Type B pancreatic cell (in vitro differentiated cells): Measurements from ENCODE around the gene PLXDC1. TPM values are rescaled to one million over a fixed set of nuclear protein-coding genes. Genes with fewer than 3 reads are reported as not detected.

ENCODE experiments used
- DNase-seq: peaks from one replicate; pipeline ENCODE4 v3.0.0; 2021; ENCODE audit warnings: mixed read lengths; ENCODE audit not compliant: unreplicated experiment; ENCODE audit errors: extremely low spot score
- H3K27ac Mint-ChIP-seq: 2 replicates; pipeline ENCODE4 v1.8.0; 2021; ENCODE audit warnings: mild to moderate bottlenecking, mixed read lengths
- H3K27me3 Mint-ChIP-seq: 2 replicates; pipeline ENCODE4 v1.8.0; 2021; ENCODE audit warnings: mixed read lengths
- H3K36me3 Mint-ChIP-seq: 2 replicates; pipeline ENCODE4 v1.8.0; 2021; ENCODE audit warnings: mixed read lengths
- H3K4me1 Mint-ChIP-seq: one replicate; pipeline ENCODE4 v1.8.0; 2021; ENCODE audit warnings: mixed read lengths; ENCODE audit not compliant: unreplicated experiment
- H3K4me3 Mint-ChIP-seq: 2 replicates; pipeline ENCODE4 v1.8.0; 2021; ENCODE audit warnings: mild to moderate bottlenecking, mixed read lengths
- H3K9me3 Mint-ChIP-seq: 2 replicates; pipeline ENCODE4 v1.8.0; 2021; ENCODE audit warnings: mixed read lengths
- long read RNA-seq: library from polyadenylated mRNA; unstranded; transcript quantifications from one replicate; pipeline ENCODE4 v2.0.0, GENCODE V29; 2020
- total RNA-seq: library from RNA; stranded (reverse); gene quantifications from 2 replicates; pipeline ENCODE4 v1.2.1, GENCODE V29; 2021; ENCODE audit warnings: low replicate concordance
- TF ChIP-seq, protein P1 (sequence below): fragments of 200-600 bp; sonication (generic); conservative IDR thresholded peaks from 2 replicates; pipeline ENCODE4 v1.5.0; 2021; ENCODE audit warnings: antibody characterized with exemption, mild to moderate bottlenecking

The PLXDC1 gene
- 1.7 and 5.0 TPM in 2 replicates for total RNA-seq
- long read RNA-seq, partial matches to known transcripts = 0 of 2 reads
- long read RNA-seq, other reads (novel, unspliced or antisense) = 2 of 2 reads

DNA sequence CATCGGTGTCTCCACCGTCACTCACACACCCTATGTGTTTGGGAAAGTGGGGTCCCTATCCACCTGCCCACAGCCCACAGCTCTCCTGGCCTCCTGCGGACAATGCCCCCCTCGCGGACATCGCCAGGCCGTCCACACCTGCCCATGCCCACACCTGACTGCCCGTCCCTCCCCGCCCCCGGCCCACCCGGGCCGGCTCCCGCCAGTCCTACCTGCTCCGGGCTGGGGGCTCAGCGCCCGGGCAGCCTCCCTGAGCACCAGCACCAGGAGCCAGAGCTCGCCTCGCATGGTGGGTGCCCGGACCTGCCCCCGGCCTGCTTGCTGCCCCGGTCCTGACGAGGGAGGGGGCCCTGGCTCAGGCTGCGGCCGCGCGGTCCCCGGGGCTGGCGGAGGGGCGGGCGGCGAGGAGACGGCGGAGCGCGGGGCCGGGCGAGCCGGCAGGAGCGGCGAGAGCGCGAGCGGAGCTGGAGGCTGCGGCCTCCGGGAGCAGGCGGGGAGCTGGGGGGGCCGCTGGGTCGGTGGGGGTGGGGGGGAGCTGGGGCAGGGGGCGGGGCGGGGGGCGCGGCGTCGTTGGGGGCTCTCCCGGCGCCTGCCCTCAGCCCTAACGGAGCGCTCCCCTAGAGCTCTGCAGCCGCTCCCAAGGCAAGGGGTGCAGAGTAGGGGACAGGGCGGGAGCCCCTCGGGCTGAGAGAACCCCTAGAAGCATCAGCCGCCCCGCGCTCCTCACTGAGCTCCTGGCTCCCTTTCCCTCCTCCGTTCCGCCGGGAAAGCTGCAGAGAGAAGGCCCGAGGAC lies at the start of gene PLXDC1:
Gene PLXDC1 (minus strand): TSS at position 488 of the 793 bp plus-strand sequence. CDS start 200 bp downstream, at position 288.
- Mint-ChIP-seq H3K4me1 (peaks cover 13% of the 10 kb centered on the region), H3K9me3 (no peaks in the 10 kb centered on the region), H3K36me3 (peaks cover 6% of the 10 kb centered on the region), H3K4me3 (peak within 1 kb of the TSS; percentile 98), H3K27me3 (peaks cover 55% of the 10 kb centered on the region), H3K27ac (peak within 1 kb of the TSS; percentile 94)
- no peak for DNase-seq
- TF ChIP-seq, protein P1, sequence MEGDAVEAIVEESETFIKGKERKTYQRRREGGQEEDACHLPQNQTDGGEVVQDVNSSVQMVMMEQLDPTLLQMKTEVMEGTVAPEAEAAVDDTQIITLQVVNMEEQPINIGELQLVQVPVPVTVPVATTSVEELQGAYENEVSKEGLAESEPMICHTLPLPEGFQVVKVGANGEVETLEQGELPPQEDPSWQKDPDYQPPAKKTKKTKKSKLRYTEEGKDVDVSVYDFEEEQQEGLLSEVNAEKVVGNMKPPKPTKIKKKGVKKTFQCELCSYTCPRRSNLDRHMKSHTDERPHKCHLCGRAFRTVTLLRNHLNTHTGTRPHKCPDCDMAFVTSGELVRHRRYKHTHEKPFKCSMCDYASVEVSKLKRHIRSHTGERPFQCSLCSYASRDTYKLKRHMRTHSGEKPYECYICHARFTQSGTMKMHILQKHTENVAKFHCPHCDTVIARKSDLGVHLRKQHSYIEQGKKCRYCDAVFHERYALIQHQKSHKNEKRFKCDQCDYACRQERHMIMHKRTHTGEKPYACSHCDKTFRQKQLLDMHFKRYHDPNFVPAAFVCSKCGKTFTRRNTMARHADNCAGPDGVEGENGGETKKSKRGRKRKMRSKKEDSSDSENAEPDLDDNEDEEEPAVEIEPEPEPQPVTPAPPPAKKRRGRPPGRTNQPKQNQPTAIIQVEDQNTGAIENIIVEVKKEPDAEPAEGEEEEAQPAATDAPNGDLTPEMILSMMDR = no peak

DNA sequence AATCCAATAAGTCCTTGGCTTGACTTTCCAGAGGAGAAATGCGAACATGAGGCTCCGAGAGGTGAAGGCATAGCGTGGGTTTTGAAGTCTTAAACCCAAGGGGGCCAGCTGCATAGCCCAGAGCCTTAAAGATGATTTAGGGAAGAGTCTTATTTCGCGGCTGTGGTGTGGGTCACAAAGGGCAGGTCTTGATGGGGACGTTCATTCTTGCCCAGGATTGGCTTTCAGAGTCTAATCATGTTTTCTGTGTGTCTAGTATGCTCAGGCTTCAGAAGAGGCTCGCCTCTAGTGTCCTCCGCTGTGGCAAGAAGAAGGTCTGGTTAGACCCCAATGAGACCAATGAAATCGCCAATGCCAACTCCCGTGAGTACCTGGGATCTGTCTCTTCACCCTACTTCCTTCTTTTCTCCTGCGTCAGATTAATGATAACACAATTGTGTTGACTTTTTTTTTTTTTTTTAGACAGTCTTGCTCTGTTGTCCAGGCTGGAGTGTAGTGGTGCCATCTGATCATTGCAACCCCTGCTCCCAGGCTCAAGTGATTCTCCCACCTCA lies 49.6 kb upstream of the PLXDC1 start:
- TF ChIP-seq, protein P1 = no peak
- Mint-ChIP-seq H3K4me1 (peaks cover 20% of the 10 kb centered on the region), H3K36me3 (peaks cover 18% of the 10 kb centered on the region)

DNA sequence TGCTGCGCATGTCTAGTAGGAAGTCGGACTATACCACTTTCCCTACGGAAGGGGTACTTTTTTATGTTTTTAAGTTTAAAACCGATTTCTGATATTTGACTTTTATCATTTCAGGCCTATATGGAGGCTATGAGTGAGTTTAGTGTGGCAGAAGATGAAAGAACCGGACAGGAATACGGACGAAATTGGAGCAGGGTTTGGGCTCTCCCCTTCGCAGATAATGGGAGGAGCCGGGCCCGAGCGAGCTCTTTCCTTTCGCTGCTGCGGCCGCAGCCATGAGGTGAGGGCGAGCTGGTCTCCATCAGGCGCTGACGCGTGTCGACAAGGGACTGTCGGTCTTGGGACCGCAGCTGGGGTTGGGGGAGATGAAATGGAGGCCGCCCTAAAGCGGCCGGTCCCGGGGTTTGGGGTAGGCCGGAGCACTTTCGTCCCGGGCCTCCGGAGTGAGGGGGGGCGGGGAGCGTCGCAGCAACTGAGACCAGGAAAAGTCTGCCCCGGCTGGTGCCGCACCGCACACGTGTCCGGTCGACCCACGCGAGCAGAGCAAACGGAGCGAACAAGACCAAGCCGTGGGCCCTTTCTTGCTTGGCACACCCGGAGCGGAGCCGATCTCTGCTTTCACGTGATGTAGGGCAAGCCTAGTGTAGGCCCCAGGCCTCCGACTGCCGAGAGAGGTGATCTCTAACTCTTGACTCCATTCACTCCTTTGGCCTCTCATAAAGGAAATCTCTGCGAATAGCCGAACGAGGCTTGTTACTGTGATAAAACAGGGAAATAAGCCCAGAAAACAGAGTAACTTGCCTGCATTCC lies 48.8 kb upstream of the PLXDC1 start, which contains the start of gene RPL19:
Gene RPL19 (plus strand): TSS at position 214 of the 810 bp plus-strand sequence. CDS start 62 bp downstream, at position 276.
- no peaks in the 10 kb centered on the region for H3K27me3 Mint-ChIP-seq
- peak within 1 kb of the TSS; percentile 92 for H3K4me3 Mint-ChIP-seq
- TF ChIP-seq, protein P1 = no peak
- peaks cover 20% of the 10 kb centered on the region for H3K4me1 Mint-ChIP-seq
- DNase-seq = no peak
- peak within 1 kb of the TSS; percentile 98 for H3K27ac Mint-ChIP-seq
- peaks cover 18% of the 10 kb centered on the region for H3K36me3 Mint-ChIP-seq
- no peaks in the 10 kb centered on the region for H3K9me3 Mint-ChIP-seq

More for the DNA sequence above, 49.6 kb upstream of the PLXDC1 start:
- Mint-ChIP-seq H3K27ac (peak overlapping the region; percentile 98), H3K27me3 (no peaks in the 10 kb centered on the region), H3K4me3 (peak overlapping the region; percentile 92), H3K9me3 (no peaks in the 10 kb centered on the region)
- no peak for DNase-seq

DNA sequence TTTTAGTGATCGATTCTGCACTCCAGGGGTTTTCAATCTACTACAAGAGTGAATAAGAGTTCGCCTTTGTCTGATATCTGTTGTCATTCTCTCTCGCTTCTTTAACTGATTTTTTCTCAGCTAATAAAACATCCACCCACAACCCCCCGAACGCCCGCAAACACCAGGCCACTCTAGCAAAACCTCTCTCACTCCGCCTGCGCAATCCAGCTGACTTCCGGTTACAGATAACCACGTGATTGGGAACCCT lies 48.3 kb upstream of the PLXDC1 start:
- peaks cover 18% of the 10 kb centered on the region for H3K36me3 Mint-ChIP-seq
- H3K4me1 Mint-ChIP-seq = peaks cover 22% of the 10 kb centered on the region
- H3K4me3 Mint-ChIP-seq = peak overlapping the region; percentile 92
- TF ChIP-seq, protein P1 = no peak
- H3K27ac Mint-ChIP-seq = peak overlapping the region; percentile 98
- DNase-seq = peak; percentile 83
- no peaks in the 10 kb centered on the region for H3K27me3 Mint-ChIP-seq
- H3K9me3 Mint-ChIP-seq = no peaks in the 10 kb centered on the region

DNA sequence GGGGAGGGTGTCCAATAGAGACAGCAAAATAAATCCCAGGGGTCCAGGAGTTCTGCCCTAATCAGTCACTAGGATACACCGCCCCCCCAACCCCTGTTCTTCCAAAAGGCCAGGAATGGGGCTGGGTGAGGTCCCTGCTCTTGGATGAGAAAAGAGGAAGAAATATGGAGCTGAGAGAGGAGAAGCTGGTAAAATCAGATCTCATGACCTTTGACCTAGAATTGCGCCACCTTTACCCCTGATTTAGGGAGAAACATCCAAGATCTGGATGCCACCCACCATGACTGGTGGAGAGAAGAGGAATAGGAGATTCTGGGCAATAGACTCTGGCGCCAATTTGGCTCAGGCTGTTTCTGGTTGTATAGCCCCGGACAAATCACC lies 46.7 kb upstream of the PLXDC1 start:
- no peak for DNase-seq
- Mint-ChIP-seq H3K27me3 (no peaks in the 10 kb centered on the region), H3K4me1 (peaks cover 24% of the 10 kb centered on the region), H3K9me3 (no peaks in the 10 kb centered on the region), H3K4me3 (peak overlapping the region; percentile 92), H3K27ac (peak overlapping the region; percentile 41), H3K36me3 (peaks cover 15% of the 10 kb centered on the region)
- TF ChIP-seq, protein P1 = no peak
